ENCODE measurements around the gene BEST2. TPM values are rescaled to one million over a fixed set of nuclear protein-coding genes. Genes with fewer than 3 reads are reported as not detected.
A peak's percentile ranks its signal among the peaks of the same experiment; 100 is the strongest.

The BEST2 gene
- total RNA-seq, 1 donor from 2014 or later, result not detected

- DNase-seq (ENCODE audit: low spot score), result no peak
These were observed 48.3 kb downstream of the BEST2 start for GRCh38 chr19:12799742-12800465.

GRCh38 chr19:12800466-12800770, 48.8 kb downstream of the BEST2 start:
- no peak for DNase-seq (ENCODE audit: low spot score)

GRCh38 chr19:12800923-12801465, 49.4 kb downstream of the BEST2 start:
- peak; percentile 11 for DNase-seq (ENCODE audit: low spot score)

GRCh38 chr19:12801466-12802266, 50.1 kb downstream of the BEST2 start, which contains the start of the genes PRDX2 and THSD8:
TSS of gene PRDX2 (minus strand) at chr19:12801800. CDS start at chr19:12801261, 539 bp downstream.
TSS of gene THSD8 (plus strand) at chr19:12802069. CDS start at chr19:12802072, 3 bp downstream.
- peak; percentile 65 for DNase-seq (ENCODE audit: low spot score)

DNA sequence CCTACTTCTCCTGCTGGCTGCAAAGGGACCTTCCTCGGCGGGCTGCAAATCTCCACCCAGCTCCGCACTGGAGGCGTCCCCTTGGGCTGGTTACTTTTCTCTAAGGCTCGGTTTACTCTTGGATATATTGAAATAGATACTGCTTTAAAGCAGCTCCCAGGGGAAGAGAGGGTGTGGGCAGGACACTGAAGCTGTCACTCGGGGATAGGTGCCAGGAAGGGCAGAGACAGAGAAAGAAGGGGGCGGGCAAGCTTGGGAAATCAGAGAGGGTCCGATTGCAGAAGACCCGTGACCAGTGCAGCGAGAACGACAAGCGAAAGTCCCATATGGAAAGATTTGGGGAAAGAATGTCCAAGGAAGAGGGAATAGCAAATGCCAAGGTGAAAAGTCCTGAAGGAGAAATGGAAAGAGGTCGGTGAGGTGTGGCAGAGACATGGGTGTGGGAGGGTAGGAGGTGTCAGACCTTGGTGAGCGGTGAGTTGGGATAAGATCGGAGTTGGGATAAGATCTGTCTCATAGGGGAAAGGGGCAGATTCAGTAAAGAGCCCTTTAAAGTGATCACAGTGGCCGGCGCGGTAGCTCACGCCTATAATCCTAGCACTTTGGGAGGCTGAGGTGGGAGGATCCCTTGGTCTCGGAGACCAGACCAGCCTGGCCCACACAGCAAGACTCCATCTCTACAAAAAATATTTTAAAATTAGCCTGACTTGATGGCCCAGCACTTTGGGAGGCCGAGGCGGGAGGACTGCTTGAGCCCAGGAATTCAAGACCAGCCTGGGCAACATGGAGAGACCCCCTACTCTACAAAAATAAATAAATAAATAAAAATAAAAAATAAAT, 50.9 kb downstream of the BEST2 start:
- peak; percentile 14 for DNase-seq (ENCODE audit: low spot score)

GRCh38 chr19:12804051-12804450, 52.5 kb downstream of the BEST2 start:
- no peak for DNase-seq (ENCODE audit: low spot score)

GRCh38 chr19:12806242-12807081, 54.9 kb downstream of the BEST2 start, which contains the start of gene RNASEH2A:
TSS of gene RNASEH2A (plus strand) at chr19:12806584. CDS start at chr19:12806674, 90 bp downstream.
- DNase-seq (ENCODE audit: low spot score), result peak; percentile 92

Other genes with a start within 250 kb of the BEST2 start
- gene ZNF564, start 200.3 kb upstream of the BEST2 start, total RNA-seq (ENCODE audit: insufficient read depth, low replicate concordance), result 26.5 TPM
- gene ZNF490, start 141.0 kb upstream of the BEST2 start, total RNA-seq (ENCODE audit: insufficient read depth, low replicate concordance), result 4.1 TPM
- 19.0 TPM for gene ZNF791, start 140.9 kb upstream of the BEST2 start, total RNA-seq (ENCODE audit: insufficient read depth, low replicate concordance)
- gene MAN2B1, start 85.0 kb upstream of the BEST2 start, total RNA-seq (ENCODE audit: insufficient read depth, low replicate concordance), result 22.1 TPM
- gene WDR83, start 85.0 kb upstream of the BEST2 start, total RNA-seq (ENCODE audit: insufficient read depth, low replicate concordance), result 24.8 TPM
- gene DHPS, start 69.9 kb upstream of the BEST2 start, total RNA-seq (ENCODE audit: insufficient read depth, low replicate concordance), result 36.4 TPM
- gene GNG14, start 63.8 kb upstream of the BEST2 start, total RNA-seq (ENCODE audit: insufficient read depth, low replicate concordance), result not detected
- not detected for gene FBXW9, start 55.2 kb upstream of the BEST2 start, total RNA-seq (ENCODE audit: insufficient read depth, low replicate concordance)
- gene TNPO2, start 27.9 kb upstream of the BEST2 start, total RNA-seq (ENCODE audit: insufficient read depth, low replicate concordance), result 18.5 TPM
- 116 TPM for gene TRIR, start 17.1 kb upstream of the BEST2 start, total RNA-seq (ENCODE audit: insufficient read depth, low replicate concordance)
- gene GET3, start 14.3 kb upstream of the BEST2 start, total RNA-seq (ENCODE audit: insufficient read depth, low replicate concordance), result 25.0 TPM
- gene HOOK2, start 23.8 kb downstream of the BEST2 start, total RNA-seq (ENCODE audit: insufficient read depth, low replicate concordance), result 17.1 TPM
- 277 TPM for gene JUNB, start 39.7 kb downstream of the BEST2 start, total RNA-seq (ENCODE audit: insufficient read depth, low replicate concordance)
- 112 TPM for gene PRDX2, start 50.0 kb downstream of the BEST2 start, total RNA-seq (ENCODE audit: insufficient read depth, low replicate concordance)
- not detected for gene THSD8, start 50.3 kb downstream of the BEST2 start, total RNA-seq (ENCODE audit: insufficient read depth, low replicate concordance)
- 5.3 TPM for gene RNASEH2A, start 54.8 kb downstream of the BEST2 start, total RNA-seq (ENCODE audit: insufficient read depth, low replicate concordance)
- gene RTBDN, start 82.8 kb downstream of the BEST2 start, total RNA-seq (ENCODE audit: insufficient read depth, low replicate concordance), result not detected
- gene MAST1, start 86.7 kb downstream of the BEST2 start, total RNA-seq (ENCODE audit: insufficient read depth, low replicate concordance), result 2.2 TPM
- gene DNASE2, start 129.7 kb downstream of the BEST2 start, total RNA-seq (ENCODE audit: insufficient read depth, low replicate concordance), result 21.7 TPM
- gene KLF1, start 135.4 kb downstream of the BEST2 start, total RNA-seq (ENCODE audit: insufficient read depth, low replicate concordance), result 3.1 TPM
- gene GCDH, start 139.4 kb downstream of the BEST2 start, total RNA-seq (ENCODE audit: insufficient read depth, low replicate concordance), result 9.1 TPM
- gene SYCE2, start 167.5 kb downstream of the BEST2 start, total RNA-seq (ENCODE audit: insufficient read depth, low replicate concordance), result not detected
- 40.0 TPM for gene FARSA, start 181.9 kb downstream of the BEST2 start, total RNA-seq (ENCODE audit: insufficient read depth, low replicate concordance)
- gene CALR, start 186.8 kb downstream of the BEST2 start, total RNA-seq (ENCODE audit: insufficient read depth, low replicate concordance), result 404 TPM
- 18.8 TPM for gene RAD23A, start 194.1 kb downstream of the BEST2 start, total RNA-seq (ENCODE audit: insufficient read depth, low replicate concordance)
- 18.3 TPM for gene GADD45GIP1, start 205.4 kb downstream of the BEST2 start, total RNA-seq (ENCODE audit: insufficient read depth, low replicate concordance)
- not detected for gene DAND5, start 217.8 kb downstream of the BEST2 start, total RNA-seq (ENCODE audit: insufficient read depth, low replicate concordance)
- gene NFIX, start 243.7 kb downstream of the BEST2 start, total RNA-seq (ENCODE audit: insufficient read depth, low replicate concordance), result 56.8 TPM

All from umbilical cord (tissue), 2 donors.